CD1c-positive myeloid dendritic cell (primary cell): Measurements from ENCODE around the gene SLC35F1.
"Not testable (repeated sequence)": the region's sequence is repeated elsewhere in the genome, so short reads cannot be mapped to it uniquely, and the experiment has no call there.

Experiments used
- DNase-seq: peaks from one replicate; pipeline ENCODE4 v3.0.0-alpha.2; 2016; ENCODE audit errors: extremely low spot score

SLC35F1 gene

DNA sequence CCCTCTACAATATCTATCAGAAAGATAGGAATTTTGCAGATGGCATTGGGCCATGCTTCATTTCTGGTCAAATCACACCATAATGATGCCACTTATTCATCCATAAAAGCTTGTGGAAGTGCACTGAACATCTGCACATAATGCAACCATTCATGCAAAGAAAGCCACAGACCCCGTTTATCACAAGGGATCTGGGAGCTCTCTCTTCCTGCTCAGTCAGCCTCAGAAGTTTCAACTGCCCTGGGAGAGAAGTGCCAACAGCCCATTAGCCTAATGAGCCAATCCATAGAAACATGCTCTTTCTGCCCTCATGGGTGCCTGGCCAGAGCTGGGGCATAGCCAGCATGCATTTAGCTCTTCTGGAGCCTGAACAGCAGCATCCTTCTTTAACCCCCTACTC, 85.8 kb downstream of the SLC35F1 start:
- DNase-seq = no peak

- DNase-seq = no peak
Observed at GRCh38 chr6:118012944-118013343, 105.9 kb downstream of the SLC35F1 start.

DNA sequence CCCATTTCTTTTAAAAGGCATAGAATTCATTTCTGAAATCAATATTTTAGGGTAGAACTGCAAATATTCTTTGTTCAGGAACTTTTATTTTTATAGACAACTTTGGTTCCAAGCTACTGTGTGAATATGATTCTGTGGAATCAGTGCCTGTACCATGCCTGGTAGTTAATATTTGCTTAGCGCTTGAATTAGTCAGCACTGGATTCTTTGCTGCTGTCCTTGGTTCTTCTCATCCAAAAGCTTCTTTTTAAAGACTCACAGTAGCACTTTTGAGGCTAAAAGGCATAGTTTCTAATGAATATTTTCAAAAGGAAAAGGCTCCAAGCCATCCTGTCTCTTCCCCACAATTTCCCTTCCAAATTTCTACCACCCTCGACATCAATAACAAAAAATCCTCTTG, 109.5 kb downstream of the SLC35F1 start:
- DNase-seq = no peak

- no peak for DNase-seq
Observed at GRCh38 chr6:118017301-118017848, 110.3 kb downstream of the SLC35F1 start.

DNA sequence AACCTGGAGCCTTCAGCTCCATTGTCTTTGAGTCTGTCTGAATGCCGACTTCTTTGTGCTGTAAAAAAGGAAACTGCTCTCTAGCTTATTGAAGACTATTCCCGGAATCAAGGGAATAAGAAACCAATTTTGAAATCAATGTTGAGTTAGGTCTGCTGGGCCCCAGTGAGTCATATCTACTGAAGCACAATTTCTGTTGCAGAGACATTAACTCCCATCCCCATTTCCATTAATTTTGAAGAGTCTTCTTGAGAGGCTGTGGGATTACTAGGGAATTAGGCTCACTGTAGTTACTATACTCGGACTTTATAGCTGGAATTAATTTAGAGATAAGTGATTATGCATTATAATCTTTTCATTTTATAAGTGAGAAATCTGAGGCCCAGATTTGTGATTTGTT, 116.7 kb downstream of the SLC35F1 start:
- DNase-seq = no peak

DNA sequence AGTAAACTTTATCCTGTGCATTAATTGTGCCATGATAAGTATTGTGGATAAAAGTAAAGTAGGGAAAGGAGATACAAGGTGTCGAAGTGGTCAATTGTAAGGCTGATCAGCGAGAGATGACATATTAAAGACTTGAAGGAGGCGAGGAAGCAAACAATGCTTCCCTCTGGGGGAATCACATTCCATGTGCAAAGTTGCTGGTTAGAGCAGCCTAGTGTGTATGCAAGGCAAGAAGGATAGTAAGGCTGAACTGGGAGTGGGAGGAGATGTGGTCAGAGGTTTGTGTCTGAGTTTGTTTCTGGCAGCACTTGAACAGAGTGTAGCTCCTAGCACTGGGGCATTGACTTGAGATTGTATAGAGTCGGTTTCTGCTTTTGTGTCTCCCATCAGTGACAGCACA, 122.9 kb downstream of the SLC35F1 start:
- DNase-seq = no peak

DNA sequence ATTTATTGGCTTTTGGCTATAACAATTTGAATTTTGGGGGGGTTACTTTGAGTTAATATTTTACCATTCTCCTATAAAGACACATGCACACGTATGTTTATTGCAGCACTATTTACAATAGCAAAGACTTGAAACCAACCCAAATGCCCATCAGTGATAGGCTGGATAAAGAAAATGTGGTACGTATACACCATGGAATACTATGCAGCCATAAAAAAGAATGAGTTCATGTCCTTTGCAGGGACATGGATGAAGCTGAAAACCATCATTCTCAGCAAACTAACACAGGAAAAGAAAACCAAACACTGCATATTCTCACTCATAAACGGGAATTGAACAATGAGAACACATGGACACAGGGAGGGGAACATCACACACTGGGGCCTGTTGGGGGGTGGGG, 130.4 kb downstream of the SLC35F1 start:
- not testable (repeated sequence) for DNase-seq

DNA sequence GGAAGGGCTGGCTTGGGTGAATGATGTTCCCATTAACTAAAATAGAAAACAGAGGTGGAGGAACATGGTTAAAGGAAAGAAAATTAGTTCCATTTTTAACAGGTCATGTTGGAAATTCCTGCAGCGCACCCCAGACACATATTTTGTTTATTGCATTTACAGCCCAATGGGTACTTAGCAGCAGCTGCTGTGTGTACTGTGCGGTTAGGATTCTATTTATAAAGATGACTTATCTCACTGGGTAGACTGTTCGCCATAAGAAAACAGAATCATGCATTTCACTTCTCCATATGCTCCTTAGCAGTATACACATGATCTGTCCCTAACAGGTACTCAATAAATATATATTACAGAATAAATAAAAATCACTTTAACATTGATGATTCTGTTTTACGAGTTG, 135.8 kb downstream of the SLC35F1 start:
- no peak for DNase-seq

- no peak for DNase-seq
Observed at GRCh38 chr6:118044275-118044674, 137.2 kb downstream of the SLC35F1 start.

DNA sequence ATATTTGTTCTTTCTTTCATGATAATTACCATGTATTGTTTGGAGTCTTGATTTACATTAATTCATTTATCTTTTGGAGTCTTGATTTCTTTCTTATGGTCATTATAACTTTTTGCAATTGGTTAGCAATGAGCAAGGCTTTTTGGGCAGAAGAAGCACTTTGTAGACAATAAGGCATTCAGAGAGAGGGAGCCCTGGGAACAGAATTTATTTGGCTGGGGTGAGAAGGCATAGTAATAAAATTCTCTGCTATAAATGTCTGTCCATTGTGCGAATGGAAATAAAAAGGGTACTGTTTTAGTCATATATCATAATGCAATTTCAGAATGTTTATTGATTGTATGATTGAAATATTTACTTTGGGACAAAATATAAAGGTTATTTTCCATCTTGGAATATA, 147.0 kb downstream of the SLC35F1 start:
- no peak for DNase-seq

- no peak for DNase-seq
Observed at GRCh38 chr6:118061666-118062065, 154.6 kb downstream of the SLC35F1 start.

GRCh38 chr6:118080547-118080946, 173.5 kb downstream of the SLC35F1 start:
- DNase-seq = no peak

- DNase-seq = no peak
Observed at GRCh38 chr6:118083711-118084110, 176.6 kb downstream of the SLC35F1 start.

- DNase-seq = no peak
Observed at GRCh38 chr6:118085665-118086064, 178.6 kb downstream of the SLC35F1 start.

- DNase-seq = no peak
Observed at GRCh38 chr6:118086159-118086558, 179.1 kb downstream of the SLC35F1 start.

DNA sequence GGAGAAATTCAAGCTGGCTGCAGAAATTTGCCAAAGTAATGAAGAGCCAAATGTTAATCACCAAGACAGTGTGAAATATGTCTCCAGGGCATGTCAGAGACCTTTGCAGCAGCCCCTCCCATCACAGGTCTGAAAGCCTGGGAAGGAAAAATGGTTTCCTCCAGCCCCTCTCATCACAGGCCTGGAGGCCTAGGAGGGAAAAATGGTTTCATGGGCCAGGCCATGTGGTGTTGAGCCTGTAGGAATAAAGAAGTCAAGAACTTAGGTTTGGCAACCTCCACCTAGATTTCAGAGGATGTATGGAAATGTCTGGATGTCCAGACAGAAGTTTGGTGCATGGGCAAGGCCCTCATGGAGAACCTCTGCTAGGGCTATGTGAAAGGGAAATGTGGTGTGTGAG, 185.0 kb downstream of the SLC35F1 start:
- DNase-seq = no peak

DNA sequence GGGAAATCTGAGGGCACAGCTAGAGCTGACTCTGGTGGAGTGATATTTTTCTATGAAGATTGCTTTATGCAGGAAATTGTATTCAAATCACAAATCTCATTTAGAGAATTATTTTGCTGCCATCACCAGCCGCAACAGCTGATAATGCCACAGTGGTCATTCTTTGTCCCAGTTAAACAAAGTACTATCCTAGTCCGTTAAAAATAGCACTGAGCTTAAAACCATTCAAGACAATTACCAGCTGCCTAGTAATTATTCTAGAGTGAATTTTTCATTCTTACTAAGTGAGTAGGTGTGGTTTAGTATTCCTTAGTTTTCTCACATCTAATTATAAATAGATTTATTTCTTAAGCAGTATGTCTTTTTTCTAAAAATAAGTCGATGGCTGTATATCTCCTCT, 190.5 kb downstream of the SLC35F1 start:
- no peak for DNase-seq

DNA sequence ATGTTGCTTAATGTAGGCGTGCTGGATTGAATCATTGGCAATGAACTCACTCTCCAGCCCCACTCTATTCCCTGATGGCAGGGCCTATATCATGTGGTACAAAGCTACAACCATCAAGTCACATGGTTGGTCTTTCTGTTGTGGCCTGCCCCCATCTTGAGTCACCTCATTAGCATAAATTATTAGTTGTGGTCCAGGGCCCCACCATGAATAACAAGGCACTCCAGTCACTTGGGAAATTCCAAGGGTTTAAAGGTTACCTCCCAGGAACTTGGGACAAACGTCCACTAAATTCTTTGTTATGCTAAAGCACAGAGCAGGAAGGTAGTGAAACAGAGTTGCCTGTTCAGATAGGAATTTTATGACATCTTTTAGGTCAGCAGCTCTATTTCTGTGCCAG, 193.7 kb downstream of the SLC35F1 start:
- DNase-seq = no peak

GRCh38 chr6:118101220-118101619, 194.2 kb downstream of the SLC35F1 start:
- DNase-seq = no peak

DNA sequence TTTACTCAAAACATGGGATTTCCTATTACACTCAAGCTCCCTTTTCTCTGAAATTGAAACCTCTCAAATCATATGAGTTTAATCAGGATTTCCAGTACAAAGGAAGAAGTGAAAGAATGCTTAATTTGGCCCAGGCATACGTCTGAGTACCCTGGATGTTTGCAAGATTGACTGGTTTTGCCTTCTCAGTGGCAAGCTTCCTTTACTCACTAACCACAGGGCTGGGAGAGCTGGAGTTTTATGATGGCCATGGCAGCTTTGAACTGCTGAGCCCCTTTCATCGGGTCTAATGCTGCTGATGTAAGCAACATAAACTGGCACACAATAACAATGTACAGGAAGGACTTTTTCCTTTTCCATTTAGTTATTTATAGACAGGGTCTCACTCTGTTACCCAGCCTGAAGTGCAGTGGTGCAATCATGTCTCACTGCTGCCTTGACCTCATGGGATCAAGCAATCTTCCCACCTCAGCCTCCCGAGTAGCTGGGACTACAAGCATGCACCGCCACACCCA, 194.8 kb downstream of the SLC35F1 start:
- DNase-seq = no peak

GRCh38 chr6:118102401-118102800, 195.3 kb downstream of the SLC35F1 start:
- no peak for DNase-seq

DNA sequence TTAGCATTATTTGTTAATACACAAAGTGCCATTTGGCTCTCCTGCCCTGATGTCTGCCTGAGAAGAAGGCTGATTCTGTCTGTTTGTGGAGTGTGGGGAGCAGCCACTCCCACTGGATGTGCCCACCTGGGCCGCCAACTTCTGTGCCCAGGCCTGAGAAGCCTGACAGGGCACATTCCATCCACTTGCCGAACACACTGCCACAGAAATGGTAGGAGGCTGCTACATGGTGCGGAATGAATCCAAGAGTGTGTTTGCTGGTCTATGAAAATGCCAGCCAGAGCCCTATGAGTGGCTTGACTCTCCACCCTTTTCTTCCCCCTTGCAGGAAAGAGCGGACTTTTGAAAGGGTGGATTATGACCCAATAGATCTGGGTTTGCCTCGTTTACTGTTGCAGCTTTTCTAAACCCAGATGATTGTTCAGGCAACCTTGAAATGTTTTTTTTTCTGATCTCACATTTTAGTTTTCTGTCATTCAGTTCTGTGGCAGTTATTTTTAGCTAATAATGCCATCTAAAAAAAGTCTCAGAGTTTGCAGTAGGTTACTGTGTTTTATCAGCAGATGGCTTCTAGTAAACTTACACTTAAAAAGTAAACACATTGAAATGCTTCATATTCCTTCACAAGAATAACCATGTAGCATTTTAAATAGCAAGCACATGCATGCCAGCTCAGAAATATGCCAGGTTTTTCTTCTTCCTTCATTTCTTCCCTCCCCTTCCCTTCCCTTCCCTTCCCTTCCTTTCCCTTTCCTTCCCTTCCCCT, 196.5 kb downstream of the SLC35F1 start:
- DNase-seq = no peak

- DNase-seq = no peak
Observed at GRCh38 chr6:118122161-118122725, 215.2 kb downstream of the SLC35F1 start.
